ENCODE measurements around the gene SLC4A7.
"Not testable (repeated sequence)": the region's sequence is repeated elsewhere in the genome, so short reads cannot be mapped to it uniquely, and the experiment has no call there.

DNA sequence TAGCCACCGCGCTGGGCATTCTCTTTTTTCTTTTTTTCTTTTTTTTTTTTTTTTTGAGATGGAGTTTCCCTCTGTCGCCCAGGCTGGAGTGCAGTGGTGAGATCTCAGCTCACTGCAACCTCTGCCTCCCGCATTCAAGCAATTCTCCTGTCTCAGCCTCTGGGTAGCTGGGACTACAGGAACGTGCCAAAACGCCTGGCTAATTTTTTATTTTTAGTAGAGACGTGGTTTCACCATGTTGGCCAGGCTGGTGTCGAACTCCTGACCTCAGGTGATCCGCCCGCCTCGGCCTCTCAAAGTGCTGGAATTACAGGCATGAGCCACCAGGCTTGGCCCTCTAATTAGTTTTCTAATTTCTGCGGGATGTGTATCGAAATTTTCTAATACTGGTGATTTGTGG is 41.2 kb downstream of the SLC4A7 start:
- not testable (repeated sequence) for TF ChIP-seq CTCF (IDR thresholded peaks at IDR 0.05; ENCODE audit: low read depth, low read length, poor library complexity, severe bottlenecking); EZH2phosphoT487 (IDR thresholded peaks at IDR 0.05; ENCODE audit: borderline replicate concordance, low read length)

All from DOHH2 (cell line).